ENCODE measurements around the gene ELAPOR1. TPM values are rescaled to one million over a fixed set of nuclear protein-coding genes. Genes with fewer than 3 reads are reported as not detected.

Gene ELAPOR1
- total RNA-seq, 2 experiments from 2014 or later, result not detected

GRCh38 chr1:109079240-109079622 lies 34.7 kb upstream of the ELAPOR1 start:
- POLR2A ChIA-PET, result interaction anchor here (0.5 kb wide), 1 partner anchor 33 kb away, joined by 4 read pairs; no protein-coding TSS in a partner anchor
- H2AFZ ChIP-seq (ENCODE audit: low read length), result no peak overlapping the region

GRCh38 chr1:109080441-109081082 lies 33.4 kb upstream of the ELAPOR1 start:
- Histone ChIP-seq H3K9me2 (ENCODE audit: insufficient read depth, low read length) (no peaks in the 10 kb centered on the region), H3K9me3 (ENCODE audit: low read length) (no peaks in the 10 kb centered on the region), H3K27ac (ENCODE audit: low read depth, low read length, poor library complexity, severe bottlenecking) (no peak overlapping the region), H2AFZ (ENCODE audit: low read length) (no peak overlapping the region), H3K79me2 (ENCODE audit: insufficient read depth, low read depth, low read length) (peaks cover 2% of the 10 kb centered on the region; the same call in 1 of the 2 replicates), H3K4me2 (ENCODE audit: low read length) (no peak overlapping the region), H3K4me1 (ENCODE audit: insufficient read depth, low read length, poor library complexity, severe bottlenecking) (peaks cover 22% of the 10 kb centered on the region), H3K4me3 (ENCODE audit: low read depth, low read length, poor library complexity, severe bottlenecking) (no peak overlapping the region), H3K36me3 (ENCODE audit: insufficient read depth, low read length) (no peaks in the 10 kb centered on the region), H4K20me1 (ENCODE audit: insufficient read depth, low read length) (no peaks in the 10 kb centered on the region)
- ChIA-PET CTCF (ENCODE audit: unreplicated experiment) (no interaction called here), POLR2A (no interaction called here)
- no peak for DNase-seq (ENCODE audit: low spot score)
- BruUV-seq (replicated peaks), result no TSS peak
- intact Hi-C loops (cut with micrococcal nuclease; ENCODE audit: unreplicated experiment), result no loop called here
- no peak for TF ChIP-seq EZH2phosphoT487 (IDR thresholded peaks at IDR 0.05; ENCODE audit: borderline replicate concordance, low read depth, low read length)
- TF ChIP-seq, protein P1, sequence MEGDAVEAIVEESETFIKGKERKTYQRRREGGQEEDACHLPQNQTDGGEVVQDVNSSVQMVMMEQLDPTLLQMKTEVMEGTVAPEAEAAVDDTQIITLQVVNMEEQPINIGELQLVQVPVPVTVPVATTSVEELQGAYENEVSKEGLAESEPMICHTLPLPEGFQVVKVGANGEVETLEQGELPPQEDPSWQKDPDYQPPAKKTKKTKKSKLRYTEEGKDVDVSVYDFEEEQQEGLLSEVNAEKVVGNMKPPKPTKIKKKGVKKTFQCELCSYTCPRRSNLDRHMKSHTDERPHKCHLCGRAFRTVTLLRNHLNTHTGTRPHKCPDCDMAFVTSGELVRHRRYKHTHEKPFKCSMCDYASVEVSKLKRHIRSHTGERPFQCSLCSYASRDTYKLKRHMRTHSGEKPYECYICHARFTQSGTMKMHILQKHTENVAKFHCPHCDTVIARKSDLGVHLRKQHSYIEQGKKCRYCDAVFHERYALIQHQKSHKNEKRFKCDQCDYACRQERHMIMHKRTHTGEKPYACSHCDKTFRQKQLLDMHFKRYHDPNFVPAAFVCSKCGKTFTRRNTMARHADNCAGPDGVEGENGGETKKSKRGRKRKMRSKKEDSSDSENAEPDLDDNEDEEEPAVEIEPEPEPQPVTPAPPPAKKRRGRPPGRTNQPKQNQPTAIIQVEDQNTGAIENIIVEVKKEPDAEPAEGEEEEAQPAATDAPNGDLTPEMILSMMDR (conservative IDR thresholded peaks at IDR 0.05; ENCODE audit: low read length), result no peak

More at GRCh38 chr1:109079240-109079622, 34.7 kb upstream of the ELAPOR1 start:
- no peak overlapping the region for H3K27ac ChIP-seq (ENCODE audit: low read depth, low read length, poor library complexity, severe bottlenecking)
- no peaks in the 10 kb centered on the region for H3K9me2 ChIP-seq (ENCODE audit: insufficient read depth, low read length)
- CTCF ChIA-PET (ENCODE audit: unreplicated experiment), result no interaction called here
- H3K79me2 ChIP-seq (ENCODE audit: insufficient read depth, low read depth, low read length), result peaks cover 14% of the 10 kb centered on the region
- no peaks in the 10 kb centered on the region for H3K9me3 ChIP-seq (ENCODE audit: low read length)
- H4K20me1 ChIP-seq (ENCODE audit: insufficient read depth, low read length), result no peaks in the 10 kb centered on the region
- no peak for DNase-seq (ENCODE audit: low spot score)
- H3K4me2 ChIP-seq (ENCODE audit: low read length), result no peak overlapping the region
- H3K4me3 ChIP-seq (ENCODE audit: low read depth, low read length, poor library complexity, severe bottlenecking), result no peak overlapping the region
- no TSS peak for BruUV-seq (replicated peaks)
- no peak for TF ChIP-seq EZH2phosphoT487 (IDR thresholded peaks at IDR 0.05; ENCODE audit: borderline replicate concordance, low read depth, low read length)
- TF ChIP-seq, protein P1 (conservative IDR thresholded peaks at IDR 0.05; ENCODE audit: low read length), result no peak
- peaks cover 29% of the 10 kb centered on the region for H3K4me1 ChIP-seq (ENCODE audit: insufficient read depth, low read length, poor library complexity, severe bottlenecking)
- intact Hi-C loops (cut with micrococcal nuclease; ENCODE audit: unreplicated experiment), result no loop called here
- H3K36me3 ChIP-seq (ENCODE audit: insufficient read depth, low read length), result no peaks in the 10 kb centered on the region

DNA sequence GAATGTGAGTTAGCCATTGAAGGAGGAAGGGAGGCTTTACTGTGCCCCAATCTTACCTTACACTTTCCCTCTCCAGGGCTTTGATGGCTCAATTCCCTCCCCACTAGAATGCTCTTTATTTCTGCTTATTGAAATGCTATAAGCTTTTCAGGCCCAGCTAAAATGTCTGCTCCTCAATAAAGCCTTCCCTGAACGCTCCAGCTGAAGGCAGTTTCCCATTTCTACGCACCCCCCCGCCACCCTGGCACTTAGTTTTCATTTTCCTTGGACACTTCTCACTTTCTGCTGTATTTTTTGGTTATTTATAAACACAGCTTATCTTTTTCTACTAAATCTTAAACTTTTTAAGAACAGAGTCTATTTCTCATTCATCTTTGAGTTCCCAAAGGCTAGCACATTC lies 30.4 kb upstream of the ELAPOR1 start:
- POLR2A ChIA-PET, result interaction anchor here (0.7 to 1.0 kb wide), 3 partner anchors 13 to 112 kb away, joined by 3 to 4 read pairs (median 3); no protein-coding TSS in a partner anchor
- Histone ChIP-seq H3K4me1 (ENCODE audit: insufficient read depth, low read length, poor library complexity, severe bottlenecking) (peaks cover 1% of the 10 kb centered on the region), H4K20me1 (ENCODE audit: insufficient read depth, low read length) (no peaks in the 10 kb centered on the region), H3K4me2 (ENCODE audit: low read length) (no peak overlapping the region), H3K36me3 (ENCODE audit: insufficient read depth, low read length) (no peaks in the 10 kb centered on the region), H3K9me2 (ENCODE audit: insufficient read depth, low read length) (no peaks in the 10 kb centered on the region), H2AFZ (ENCODE audit: low read length) (no peak overlapping the region), H3K9me3 (ENCODE audit: low read length) (no peaks in the 10 kb centered on the region), H3K79me2 (ENCODE audit: insufficient read depth, low read depth, low read length) (no peaks in the 10 kb centered on the region), H3K4me3 (ENCODE audit: low read depth, low read length, poor library complexity, severe bottlenecking) (no peak overlapping the region), H3K27ac (ENCODE audit: low read depth, low read length, poor library complexity, severe bottlenecking) (no peak overlapping the region)
- no TSS peak for BruUV-seq (replicated peaks)
- DNase-seq (ENCODE audit: low spot score), result no peak
- TF ChIP-seq, protein P1 (conservative IDR thresholded peaks at IDR 0.05; ENCODE audit: low read length), result no peak
- TF ChIP-seq EZH2phosphoT487 (IDR thresholded peaks at IDR 0.05; ENCODE audit: borderline replicate concordance, low read depth, low read length), result no peak
- CTCF ChIA-PET (ENCODE audit: unreplicated experiment), result no interaction called here
- intact Hi-C loops (cut with micrococcal nuclease; ENCODE audit: unreplicated experiment), result no loop called here
